ENCODE measurements around the gene CPED1.
"Not testable (repeated sequence)": the region's sequence is repeated elsewhere in the genome, so short reads cannot be mapped to it uniquely, and the experiment has no call there.

Gene CPED1

GRCh38 chr7:120973849-120974248, 14.7 kb upstream of the CPED1 start:
- DNase-seq (ENCODE audit: low read depth in 2 of 2): no peak
- H3K4me3 ChIP-seq (replicated peaks in 1 of 2; ENCODE audit: low read depth in 2 of 2, low read length in 2 of 2): no peak overlapping the region
- no peak for TF ChIP-seq CTCF (IDR thresholded peaks at IDR 0.05; ENCODE audit: low read depth, low read length)

DNA sequence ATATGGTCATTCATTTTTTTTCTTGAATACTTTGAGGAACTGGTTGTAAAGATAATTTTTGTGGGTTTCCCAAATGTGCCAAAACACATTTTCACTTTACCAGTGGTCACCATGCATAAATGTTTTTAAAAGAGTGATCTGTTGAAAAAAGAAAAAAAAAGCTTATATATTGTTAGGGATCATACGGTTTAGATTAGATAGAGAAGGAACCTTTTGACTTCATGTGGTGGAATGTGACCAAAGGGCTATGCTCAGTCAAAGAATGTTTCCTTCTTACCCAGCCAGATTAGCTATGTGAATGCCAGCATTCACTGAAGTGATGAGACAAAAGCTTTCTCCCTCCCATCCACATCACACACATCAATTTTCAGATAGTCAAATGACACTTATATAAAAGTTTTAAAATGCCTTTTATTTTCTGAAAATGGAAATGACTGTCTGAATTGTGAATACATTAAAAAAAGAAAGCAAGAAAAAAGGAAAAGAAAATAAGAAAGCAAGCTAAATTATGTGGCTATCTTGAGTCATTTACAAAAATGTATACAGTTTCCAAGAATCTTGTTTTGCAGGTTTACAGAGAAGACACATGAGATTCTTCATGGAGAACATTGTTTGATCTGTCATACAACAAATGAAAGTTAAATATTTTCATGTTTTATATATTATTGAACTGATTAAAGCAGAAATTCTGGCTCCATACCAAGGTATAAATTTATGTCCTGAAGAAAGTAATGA, 8.6 kb upstream of the CPED1 start:
- no peak for TF ChIP-seq CTCF (IDR thresholded peaks at IDR 0.05; ENCODE audit: low read depth, low read length)
- DNase-seq (ENCODE audit: low read depth in 2 of 2): peak in 1 of 2 donors; percentile 15
- H3K4me3 ChIP-seq (replicated peaks in 1 of 2; ENCODE audit: low read depth in 2 of 2, low read length in 2 of 2): no peak overlapping the region

- no peak overlapping the region for H3K4me3 ChIP-seq (replicated peaks in 1 of 2; ENCODE audit: low read depth in 2 of 2, low read length in 2 of 2)
- no peak for DNase-seq (ENCODE audit: low read depth in 2 of 2)
- TF ChIP-seq CTCF (IDR thresholded peaks at IDR 0.05; ENCODE audit: low read depth, low read length): no peak
Measured at GRCh38 chr7:120981117-120981516, 7.4 kb upstream of the CPED1 start.

GRCh38 chr7:120981888-120982615, 6.5 kb upstream of the CPED1 start:
- no peak overlapping the region for H3K4me3 ChIP-seq (replicated peaks in 1 of 2; ENCODE audit: low read depth in 2 of 2, low read length in 2 of 2)
- TF ChIP-seq CTCF (IDR thresholded peaks at IDR 0.05; ENCODE audit: low read depth, low read length): peak; percentile 4
- peak; percentile 47 to 76 for DNase-seq (ENCODE audit: low read depth in 2 of 2)

DNA sequence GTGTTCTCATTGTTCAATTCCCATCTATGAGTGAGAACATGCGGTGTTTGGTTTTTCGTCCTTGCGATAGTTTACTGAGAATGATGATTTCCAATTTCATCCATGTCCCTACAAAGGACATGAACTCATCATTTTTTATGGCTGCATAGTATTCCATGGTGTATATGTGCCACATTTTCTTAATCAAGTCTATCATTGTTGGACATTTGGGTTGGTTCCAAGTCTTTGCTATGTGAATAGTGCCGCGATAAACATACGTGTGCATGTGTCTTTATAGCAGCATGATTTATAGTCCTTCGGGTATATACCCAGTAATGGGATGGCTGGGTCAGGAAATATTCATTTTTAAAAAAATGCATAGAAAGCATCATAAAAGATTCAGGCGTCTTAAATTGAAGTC, 4.9 kb upstream of the CPED1 start:
- H3K4me3 ChIP-seq (replicated peaks in 1 of 2; ENCODE audit: low read depth in 2 of 2, low read length in 2 of 2); DNase-seq (ENCODE audit: low read depth in 2 of 2): not testable (repeated sequence)

GRCh38 chr7:120984406-120984805, 4.1 kb upstream of the CPED1 start:
- no peak overlapping the region for H3K4me3 ChIP-seq (replicated peaks in 1 of 2; ENCODE audit: low read depth in 2 of 2, low read length in 2 of 2)
- TF ChIP-seq CTCF (IDR thresholded peaks at IDR 0.05; ENCODE audit: low read depth, low read length): no peak
- DNase-seq (ENCODE audit: low read depth in 2 of 2): no peak

DNA sequence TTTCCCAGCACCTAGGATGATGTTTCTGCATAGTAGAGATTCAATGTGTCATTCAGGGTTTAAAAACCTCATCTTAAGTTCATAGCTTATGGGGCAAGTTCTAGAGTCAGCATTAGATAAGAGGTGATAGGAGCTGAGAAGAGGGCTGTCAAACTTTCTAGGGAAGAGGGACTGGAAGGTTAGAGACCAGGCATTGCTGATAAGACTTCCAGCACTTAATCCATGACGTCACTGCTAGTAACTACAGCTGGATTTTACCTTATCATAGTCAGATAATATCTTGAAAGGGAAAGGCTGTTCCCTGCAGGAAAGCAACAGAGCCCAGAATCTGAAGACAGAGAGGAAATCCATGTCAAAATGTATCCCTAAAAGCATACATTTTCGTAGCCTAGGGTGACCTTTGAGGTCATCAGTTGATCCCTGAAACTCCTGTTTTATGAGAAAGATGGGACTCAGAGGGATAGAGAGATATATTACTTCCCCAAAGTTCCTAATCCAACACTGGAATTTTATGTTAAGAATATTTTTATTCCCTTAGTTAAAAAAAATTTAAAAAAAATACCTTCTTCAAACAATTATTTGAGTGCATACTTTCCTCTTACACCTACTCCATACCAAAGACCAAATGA, 3.3 kb upstream of the CPED1 start:
- no peak for TF ChIP-seq CTCF (IDR thresholded peaks at IDR 0.05; ENCODE audit: low read depth, low read length)
- no peak overlapping the region for H3K4me3 ChIP-seq (replicated peaks in 1 of 2; ENCODE audit: low read depth in 2 of 2, low read length in 2 of 2)
- no peak for DNase-seq (ENCODE audit: low read depth in 2 of 2)
